NCI-H1417 treated with DMSO at 0.1 percent for 48 hours (cell line): ENCODE results near the gene RAB11FIP4.

Experiments
- DNase-seq: peaks from one replicate; lab custom pipeline; 2025; lab: John Stamatoyannopoulos, UW

RAB11FIP4 gene

DNA sequence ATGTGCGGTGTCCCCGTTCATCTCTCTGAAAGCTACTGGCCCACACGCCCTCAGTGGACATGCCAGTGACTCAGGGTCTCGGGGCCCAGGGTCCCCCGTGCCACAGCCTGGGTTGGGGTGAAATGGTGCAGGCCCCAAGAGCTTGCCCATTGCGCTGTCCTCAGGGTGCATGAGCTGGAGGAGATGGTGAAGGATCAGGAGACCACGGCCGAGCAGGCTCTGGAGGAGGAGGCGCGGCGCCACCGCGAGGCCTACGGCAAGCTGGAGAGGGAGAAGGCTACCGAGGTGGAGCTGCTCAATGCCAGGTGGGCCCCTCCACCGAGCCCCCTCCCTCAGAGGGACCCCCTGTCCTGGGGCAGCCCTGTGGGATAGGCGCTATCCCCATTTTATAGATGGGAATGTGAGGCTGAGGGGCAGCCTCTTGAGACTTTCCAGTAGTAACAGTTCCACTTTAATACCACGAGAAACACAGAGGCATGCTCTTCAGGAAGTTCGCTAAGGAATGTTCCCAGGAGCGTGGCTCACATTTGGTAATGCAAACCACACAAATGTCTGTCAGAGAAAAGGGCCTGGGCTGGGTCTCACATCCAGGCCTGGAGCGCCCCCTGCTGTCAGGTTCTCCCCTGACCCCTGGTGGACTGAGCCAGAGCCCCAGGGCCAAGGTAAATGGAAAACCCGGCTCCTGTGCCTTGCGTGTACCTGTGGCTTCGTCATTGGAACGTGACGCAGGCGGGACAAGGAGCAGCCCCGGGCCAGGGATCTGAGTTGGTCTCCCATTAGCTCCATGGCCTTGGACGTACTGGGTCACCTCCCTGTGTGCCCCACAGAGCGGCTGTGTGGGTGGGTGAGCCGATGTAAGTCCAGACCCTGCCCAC lies 133.7 kb downstream of the RAB11FIP4 start:
- DNase-seq, result no peak

DNA sequence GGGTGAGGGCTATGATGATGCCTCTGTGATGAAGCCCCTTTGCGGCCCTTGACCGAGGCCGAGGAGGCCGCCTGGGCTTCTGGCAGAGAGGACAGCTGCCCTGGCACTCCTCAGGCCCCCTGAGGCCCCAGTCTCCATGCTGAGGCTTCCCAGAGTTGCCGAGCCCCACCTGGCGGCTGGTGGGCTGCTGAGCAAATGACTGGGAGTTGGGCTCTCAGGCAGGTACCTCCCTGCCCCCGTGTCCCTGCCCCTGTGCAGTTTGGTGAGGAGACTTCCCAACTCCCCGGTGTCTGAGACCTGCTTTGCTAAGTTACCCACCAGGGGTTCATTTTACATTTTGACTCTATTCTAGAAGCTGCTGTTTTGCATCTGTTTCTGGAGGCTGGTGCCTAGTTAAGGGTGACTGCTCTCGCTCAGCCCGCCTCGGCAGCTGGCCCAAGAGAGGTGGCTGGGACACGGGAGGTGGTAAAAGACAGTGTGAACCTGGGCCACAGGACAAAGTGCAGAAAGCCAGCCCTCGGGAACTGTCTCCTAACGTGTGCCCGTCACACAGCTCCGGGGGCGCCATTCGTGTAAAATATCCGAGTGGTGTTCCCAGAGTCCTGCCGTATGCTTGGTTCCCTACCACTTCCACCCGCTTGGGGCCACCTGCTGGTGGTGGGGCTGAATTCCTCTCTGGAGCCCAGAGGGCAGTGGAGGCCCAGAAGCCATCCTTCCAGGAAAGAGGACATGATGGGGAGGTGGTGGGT lies 134.5 kb downstream of the RAB11FIP4 start:
- no peak for DNase-seq

DNA sequence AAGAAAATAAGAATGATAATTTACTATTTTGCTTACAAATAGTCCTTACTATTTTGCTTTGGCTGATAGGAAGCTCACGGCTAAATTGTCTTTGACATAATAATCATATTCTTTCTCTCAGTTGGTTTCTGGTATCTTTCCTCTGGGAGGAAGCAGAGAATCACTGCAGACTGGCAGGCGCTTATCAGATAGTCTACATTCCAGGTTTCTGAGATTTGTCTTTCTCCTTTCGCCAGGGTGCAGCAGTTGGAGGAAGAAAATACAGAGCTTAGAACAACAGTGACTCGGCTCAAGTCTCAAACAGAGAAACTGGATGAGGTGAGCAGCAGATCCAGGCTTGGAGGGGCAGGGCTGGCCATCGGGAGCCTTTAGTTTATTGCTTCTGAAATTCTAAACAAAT lies 136.1 kb downstream of the RAB11FIP4 start:
- no peak for DNase-seq

DNA sequence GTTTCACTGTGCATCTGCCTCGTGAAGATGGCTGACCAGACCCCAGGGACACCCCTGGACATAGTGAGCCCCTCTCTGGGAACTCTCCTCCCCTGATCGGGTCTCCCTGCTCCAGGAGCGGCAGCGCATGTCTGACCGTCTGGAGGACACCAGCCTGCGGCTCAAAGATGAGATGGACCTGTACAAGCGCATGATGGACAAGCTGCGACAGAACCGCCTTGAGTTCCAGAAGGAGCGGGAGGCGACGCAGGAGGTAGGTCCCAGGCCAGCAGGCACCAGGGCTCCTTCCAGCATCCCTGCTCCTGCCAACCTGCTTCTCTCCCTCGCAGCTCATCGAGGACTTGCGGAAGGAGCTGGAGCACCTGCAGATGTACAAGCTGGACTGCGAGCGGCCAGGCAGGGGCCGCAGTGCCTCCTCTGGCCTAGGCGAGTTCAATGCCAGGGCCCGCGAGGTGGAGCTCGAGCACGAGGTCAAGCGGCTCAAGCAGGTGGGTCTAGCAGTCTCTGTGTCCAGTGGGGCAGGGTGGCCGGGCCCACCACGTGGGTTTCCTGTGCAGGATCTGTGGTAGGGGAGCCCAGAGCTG lies 136.9 kb downstream of the RAB11FIP4 start:
- DNase-seq, result no peak

DNA sequence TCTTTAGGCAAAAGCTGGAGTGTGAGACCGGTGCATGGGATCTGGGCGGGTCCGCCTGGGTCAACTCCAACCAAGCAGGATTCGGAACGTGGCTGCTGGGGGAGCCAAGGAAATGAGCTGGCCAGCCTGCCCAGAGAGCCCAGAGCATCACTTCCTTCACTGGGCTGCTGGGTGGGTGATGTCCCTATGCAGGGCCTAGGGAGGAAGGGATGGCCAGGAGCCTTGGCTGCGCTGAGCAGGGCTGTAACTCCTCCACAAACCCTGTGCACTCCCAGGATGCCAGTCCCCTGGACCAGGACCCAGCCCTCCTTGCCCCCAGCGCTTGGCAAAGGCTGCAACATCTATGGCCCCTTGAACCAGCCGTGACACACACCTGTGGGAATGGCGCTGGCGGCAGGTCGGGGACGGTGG lies 138.4 kb downstream of the RAB11FIP4 start:
- DNase-seq, result no peak

DNA sequence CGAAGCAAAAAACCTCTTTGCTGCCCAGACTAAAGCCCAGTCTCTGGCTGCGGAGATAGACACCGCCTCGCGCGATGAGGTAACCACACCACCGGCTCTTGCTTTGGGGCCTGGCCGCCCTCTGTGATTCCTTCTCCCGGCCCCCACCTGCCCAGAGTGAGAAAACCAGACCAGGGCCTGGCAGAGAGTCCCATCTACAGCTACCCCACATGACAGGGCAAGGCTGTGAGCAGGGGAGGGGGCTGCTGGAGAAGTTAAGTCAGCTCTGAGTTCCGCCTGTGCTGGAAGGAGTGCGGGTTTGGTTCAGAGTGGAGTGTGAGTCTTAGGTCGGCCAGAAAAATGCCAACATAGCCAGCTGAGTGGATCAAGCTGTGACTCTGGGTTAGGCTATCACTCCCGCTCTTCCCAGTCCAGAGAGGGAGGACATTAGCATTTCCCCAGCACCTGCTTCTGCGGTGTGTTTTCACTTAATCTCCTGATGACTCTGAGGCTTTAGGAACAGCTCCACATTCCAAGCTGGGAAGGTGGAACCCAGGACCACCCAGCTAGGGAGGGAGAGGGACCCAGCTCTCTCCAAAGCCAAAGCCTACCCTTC lies 139.0 kb downstream of the RAB11FIP4 start:
- DNase-seq, result no peak

DNA sequence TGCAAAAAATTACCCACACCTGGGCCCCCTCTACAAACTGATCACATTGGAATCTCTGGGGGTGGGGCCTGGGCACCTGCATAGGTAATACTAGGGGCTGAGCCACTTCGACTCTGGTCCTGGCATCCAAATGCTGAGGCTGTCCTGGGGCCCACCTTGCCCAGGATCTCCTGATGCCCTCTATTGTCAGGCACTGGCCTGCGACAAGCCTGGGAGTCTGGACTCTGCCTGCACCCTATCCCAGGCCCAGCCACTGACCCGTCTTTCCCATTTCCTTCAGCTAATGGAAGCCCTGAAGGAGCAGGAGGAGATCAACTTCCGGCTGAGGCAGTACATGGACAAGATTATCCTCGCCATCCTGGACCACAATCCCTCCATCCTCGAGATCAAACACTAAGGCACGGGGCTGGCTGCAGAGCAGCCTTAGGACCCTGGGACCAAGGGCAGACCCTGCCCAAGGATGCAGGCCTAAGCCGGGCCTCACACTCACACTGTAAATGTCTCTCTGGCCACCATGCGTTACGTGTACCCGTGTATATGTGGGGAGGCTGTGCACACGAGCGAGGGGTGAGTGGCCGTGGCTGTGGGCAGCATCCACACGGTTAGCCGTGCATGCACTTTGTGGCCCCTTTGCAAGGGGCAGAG lies 140.0 kb downstream of the RAB11FIP4 start:
- no peak for DNase-seq

DNA sequence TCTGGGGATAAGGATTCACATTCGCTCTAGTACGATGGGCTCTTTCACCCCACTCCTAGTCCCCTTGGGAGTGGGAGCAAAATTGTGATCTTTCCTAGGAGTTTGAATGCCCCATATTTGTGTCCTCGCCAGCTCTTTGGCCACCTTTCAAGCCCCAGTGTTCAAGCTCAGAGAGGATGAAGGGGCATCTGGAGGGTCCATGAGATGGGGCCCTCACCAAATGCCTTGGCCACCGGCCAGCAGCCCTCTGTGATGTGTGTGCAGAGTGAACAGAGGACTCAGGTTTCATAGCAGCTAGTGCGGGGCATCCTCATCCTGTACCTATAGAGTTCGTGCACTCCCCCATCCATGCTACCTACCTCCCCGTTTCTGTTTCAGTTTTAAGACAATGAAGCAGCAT lies 140.6 kb downstream of the RAB11FIP4 start:
- no peak for DNase-seq

DNA sequence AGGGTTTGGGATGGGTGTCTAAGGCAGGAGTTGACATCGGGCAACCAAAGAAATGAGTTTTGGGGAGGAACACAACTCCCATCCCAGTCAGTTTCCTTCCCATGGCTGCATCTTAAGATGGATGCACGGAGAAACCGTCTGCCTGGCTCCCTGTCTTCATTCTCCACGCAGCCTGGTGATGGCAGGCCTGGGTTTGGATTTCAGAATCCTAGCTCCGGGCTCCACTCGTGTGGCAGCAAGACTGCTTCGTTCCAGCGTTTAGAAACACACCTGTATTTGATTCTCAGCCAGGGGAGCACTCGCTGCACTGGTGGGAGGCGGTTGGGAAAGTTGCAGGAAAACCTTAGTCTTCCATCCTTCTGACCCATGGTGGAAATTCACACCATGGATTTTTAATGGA lies 141.1 kb downstream of the RAB11FIP4 start:
- no peak for DNase-seq

DNA sequence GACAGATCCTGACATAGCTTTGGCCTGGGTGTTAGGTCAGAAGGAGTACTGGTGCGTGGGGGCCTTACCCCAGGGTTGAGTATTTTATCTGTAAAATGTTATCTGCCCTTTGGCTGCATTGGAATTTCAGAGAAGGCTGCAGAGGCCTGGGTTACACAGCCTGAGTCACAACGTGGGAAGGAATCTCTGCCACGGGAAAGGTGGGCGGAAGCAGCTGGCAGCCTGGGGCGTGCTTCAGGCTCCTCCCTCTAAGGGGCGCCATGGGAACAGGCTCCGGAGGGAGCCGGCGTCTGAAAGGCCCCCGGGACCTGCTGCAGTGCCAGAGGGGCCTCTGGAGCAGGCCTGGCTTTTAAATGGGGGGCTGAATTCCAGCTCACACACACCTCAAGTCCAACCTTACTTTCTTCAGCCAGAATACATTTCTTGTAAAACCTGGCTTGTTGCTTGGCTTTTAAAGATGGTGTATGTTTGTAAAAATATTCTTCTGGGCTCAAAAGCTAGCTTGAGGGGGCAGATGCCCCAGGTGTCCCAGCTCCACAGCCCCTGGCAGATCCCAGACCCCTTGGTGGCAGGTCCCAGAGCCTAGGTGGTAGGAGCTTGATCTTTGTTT lies 142.2 kb downstream of the RAB11FIP4 start:
- no peak for DNase-seq

DNA sequence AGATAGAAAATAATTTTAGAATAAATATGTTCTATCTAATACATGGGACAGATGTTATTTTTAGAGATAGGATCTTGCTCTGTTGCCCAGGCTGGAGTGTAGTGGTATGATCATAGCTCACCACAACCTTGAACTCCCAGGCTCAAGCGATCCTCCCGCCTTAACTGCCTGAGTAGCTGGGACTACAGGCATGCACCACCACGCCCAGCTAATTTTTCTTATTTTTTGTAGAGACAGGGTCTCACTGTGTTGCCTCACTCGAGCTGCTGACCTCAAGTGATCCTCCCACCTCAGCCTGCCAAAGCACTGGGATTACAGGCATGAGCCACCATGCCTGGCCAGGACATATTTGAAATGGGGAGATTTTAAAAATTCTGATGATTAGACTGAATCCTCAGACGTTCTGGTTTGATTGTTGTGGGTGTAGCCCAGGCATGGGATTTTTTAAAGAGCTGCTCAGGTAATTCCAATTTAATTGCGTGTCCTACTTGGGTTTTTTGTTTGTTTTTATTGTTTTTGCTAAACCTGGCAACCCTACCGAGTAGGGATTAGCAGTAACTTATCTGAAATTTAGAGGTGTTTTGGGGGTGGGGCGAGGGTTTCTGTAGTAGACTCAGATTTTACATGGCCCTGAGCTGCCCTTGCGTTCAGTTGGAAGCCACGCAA lies 142.9 kb downstream of the RAB11FIP4 start:
- no peak for DNase-seq

DNA sequence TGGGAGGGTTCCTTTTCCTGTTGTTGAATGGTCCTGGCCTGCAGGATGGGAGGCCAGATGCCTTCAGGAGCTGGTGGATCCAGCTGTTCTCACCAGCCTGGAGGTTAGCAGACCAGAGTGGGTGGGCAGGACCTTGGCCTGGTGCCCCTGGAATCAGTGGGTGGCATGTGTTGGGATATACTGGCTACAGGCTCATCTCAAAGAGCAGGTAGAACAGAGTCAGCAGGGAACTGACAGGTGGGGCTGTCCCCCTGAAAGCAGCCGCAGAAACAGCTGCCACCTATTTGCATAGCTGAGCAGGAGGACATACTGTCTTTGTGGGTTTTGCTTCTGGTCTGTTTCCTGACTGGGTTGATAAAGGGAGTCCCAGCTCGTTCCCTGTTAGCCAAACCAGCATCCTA lies 144.1 kb downstream of the RAB11FIP4 start:
- no peak for DNase-seq

DNA sequence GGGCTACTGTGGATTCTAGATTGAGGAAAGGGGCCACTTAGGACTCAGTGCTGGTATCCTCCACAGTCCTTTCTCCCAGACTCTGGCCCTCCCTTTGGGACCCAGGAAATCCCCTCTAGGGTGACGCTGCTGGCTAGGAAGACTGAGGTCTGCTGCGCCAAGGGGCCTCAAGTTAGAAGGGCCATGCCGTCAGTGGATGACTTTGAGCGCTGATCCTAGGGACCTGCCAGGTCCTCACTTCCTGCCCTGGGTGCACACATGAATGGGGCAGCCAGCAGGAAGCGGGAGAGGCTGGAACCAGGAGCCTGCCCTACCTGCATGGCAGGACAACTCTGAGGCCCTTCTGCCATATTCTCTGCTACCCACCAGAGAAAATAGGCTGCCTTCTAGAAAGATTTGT lies 145.0 kb downstream of the RAB11FIP4 start:
- DNase-seq, result no peak

DNA sequence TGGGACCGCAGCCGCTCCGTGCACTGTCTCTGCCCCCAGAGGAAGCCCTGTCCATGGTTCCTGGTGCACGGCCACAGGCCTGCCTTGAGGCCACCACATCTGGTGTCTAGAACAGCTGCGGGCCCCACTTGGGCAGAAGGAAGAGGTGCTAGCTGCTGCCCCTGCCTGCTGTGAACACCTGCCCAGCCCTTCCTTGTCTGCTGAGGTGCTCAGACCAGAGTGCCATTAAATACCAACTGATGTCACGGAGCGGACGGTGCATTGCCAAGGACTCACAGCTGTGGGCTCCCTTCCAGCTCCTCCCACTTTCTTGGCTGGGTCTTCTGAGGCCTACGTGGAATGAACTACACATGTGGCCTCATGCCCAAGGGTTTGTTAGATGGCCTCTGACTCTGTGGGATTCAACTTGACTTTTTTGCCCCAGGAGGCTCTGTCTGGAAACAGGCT lies 146.1 kb downstream of the RAB11FIP4 start:
- no peak for DNase-seq

DNA sequence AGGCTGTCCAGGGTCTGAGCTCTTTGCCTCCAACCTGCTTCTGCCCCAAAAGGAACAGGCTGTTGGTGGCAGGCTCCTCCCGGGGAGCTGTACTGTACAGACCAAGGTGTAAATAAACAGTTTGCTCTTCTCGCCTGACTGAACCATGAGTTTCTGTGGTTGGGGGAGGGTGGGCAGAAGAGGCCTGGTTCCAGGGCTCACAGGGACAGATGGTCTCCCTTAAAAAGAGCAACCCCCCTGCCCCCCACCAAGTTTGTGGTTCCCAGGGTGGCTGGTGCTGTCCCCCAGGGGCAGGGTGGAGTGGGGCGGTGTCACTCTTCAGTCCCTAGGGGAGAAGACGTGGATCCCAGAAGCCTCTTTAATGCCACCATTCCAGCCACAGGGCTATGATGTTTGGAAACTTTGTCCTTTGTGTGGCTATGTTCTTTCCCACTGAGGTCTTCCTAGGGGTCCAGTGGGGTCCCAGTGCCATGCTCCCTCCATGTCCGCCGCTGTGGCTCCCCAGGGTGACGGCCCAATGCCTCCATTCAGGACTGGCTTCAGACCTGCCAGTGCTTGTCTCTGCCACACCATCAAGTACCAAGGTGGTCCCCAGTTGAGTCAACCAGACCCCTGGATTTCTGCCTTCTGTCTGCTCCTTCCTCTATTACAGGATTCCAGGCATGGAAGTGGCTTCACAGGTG lies 146.7 kb downstream of the RAB11FIP4 start:
- DNase-seq, result no peak

DNA sequence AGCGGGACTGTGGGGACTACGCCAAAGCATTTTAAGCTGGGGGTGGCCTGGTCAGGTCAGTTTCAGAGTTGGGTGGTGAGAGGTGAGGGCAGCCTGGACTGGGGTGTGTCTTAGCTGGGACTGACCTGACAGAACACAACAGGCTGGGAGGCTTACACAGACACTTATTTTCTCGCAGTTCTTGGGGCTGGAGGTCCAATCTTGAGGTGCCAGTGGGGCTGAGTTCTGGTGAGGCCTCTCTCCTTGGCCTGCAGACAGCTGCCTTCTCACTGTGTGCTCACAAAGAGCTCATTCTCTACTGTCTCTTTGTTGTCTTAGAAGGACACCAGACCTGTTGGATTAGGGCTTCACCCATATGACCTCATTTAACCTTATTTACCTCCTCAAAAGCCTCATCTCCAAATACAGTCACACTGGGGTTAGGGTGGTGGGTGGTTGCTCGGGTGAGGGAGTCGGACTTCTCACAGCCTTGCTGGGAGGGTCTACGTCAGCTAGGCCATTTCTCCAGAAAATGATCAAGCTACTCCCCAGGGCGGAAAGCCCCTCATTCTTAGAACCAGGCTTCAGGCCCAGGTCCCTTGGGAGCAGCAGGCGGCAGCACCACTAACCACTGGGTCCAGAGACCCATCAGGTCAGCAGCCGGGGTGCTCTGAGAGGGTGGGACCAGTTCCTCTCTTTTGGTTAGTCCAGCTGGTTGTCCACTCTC lies 149.3 kb downstream of the RAB11FIP4 start:
- no peak for DNase-seq

DNA sequence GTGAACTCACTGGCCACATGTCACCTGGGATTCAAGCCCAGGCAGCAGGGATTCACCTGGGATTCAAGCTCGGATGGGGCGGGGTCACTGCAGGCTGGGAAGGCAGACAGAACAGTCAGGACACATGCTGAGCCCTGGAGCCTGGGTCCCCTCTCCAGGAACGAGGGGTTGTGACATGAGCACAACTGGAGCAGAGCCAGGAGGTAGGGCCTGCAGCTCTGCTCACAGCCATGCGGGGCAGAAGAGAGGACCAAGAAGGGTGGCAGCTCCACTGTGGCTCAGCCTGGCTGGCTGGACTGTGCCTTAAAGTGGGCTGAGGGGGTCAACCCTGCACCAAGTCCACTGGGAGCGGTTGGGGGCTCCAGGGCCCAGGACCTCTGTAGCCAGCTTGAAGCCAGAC lies 150.1 kb downstream of the RAB11FIP4 start:
- DNase-seq, result no peak

DNA sequence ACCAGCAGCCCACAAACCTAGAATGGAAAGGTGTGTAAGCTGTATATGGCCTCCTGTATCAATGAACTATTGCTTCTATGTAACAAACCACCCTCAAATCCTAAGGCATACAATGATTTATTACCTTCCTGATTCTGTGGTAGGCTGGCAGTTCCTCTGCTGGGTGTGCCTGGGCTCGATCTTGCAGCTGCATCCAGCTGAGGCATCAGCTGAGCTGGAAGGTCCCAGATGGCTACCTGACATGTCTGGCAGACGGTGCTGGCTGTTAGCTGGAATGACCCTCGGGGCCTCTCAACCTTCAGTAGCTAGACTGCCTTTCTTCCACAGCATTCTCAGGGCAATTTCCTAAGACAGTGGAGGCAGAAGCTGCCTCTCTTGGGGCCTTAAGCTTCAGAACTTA lies 152.7 kb downstream of the RAB11FIP4 start:
- DNase-seq, result no peak

DNA sequence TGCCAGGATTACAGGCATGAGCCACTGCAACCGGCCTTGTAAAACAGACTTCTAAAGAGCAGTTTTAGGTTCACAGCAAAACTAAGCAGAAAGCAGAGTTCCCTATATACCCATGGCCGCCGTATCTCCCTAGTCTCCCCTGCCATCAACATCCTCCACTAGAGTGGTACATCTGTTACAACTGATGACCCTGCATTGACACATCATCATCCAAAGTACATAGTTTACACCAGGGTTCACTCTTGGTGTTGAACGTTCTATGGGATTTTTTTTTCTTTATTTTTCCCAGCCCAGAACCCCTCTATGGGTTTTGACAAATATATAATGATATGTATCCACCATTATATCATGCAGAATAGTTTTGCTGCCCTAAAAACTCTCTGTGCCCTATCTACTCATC lies 155.2 kb downstream of the RAB11FIP4 start:
- DNase-seq, result no peak

DNA sequence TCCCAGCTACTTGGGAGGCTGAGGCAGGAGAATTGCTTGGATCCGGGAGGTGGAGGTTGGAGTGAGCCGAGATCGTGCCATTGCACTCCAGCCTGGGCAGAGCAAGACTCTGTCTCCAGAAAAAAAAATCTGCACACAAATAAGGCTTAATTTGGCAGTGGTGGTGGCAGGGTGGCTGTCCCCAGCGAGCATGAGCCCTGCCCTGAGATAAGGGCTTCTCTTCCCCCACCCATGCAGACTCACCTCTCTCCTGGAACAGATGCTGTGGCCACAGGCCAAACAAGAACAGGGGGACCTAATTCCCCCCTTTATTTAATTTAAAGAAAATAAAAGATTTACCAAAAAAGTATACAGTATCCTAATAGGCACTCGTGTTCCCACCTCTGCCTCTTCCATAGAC lies 157.2 kb downstream of the RAB11FIP4 start:
- DNase-seq, result no peak
